HG03378 (cell line): ENCODE measurements around the gene KHDC4.
"Not testable (repeated sequence)": the region's sequence is repeated elsewhere in the genome, so short reads cannot be mapped to it uniquely, and the experiment has no call there.

Experiments
- ATAC-seq: cut with Tn5 transposase; IDR thresholded peaks from one replicate; pipeline ENCODE4 v1.9.1; 2021; ENCODE audit warnings: mild to moderate bottlenecking, moderate library complexity; ENCODE audit not compliant: unreplicated experiment

The KHDC4 gene

GRCh38 chr1:155911156-155912055, 22.8 kb downstream of the KHDC4 start, which contains the start of gene RIT1:
Gene RIT1 (minus strand): TSS chr1:155911349. CDS start chr1:155910761, 588 bp downstream.
- ATAC-seq, result peak; percentile 64

- no peak for ATAC-seq
Observed at GRCh38 chr1:155910621-155911121, 23.5 kb downstream of the KHDC4 start.

- ATAC-seq, result no peak
Observed at GRCh38 chr1:155909894-155910293, 24.3 kb downstream of the KHDC4 start.

- no peak for ATAC-seq
Observed at GRCh38 chr1:155904261-155904660, 30.0 kb downstream of the KHDC4 start.

GRCh38 chr1:155900161-155900560, 34.1 kb downstream of the KHDC4 start:
- no peak for ATAC-seq

- ATAC-seq, result no peak
Observed at GRCh38 chr1:155899683-155900082, 34.5 kb downstream of the KHDC4 start.

- ATAC-seq, result no peak
Observed at GRCh38 chr1:155898888-155899287, 35.3 kb downstream of the KHDC4 start.

- no peak for ATAC-seq
Observed at GRCh38 chr1:155897746-155898145, 36.5 kb downstream of the KHDC4 start.

GRCh38 chr1:155896476-155896875, 37.7 kb downstream of the KHDC4 start:
- not testable (repeated sequence) for ATAC-seq

GRCh38 chr1:155895617-155896016, 38.6 kb downstream of the KHDC4 start:
- ATAC-seq, result not testable (repeated sequence)

- ATAC-seq, result no peak
Observed at GRCh38 chr1:155893389-155894142, 40.6 kb downstream of the KHDC4 start.

GRCh38 chr1:155892796-155893195, 41.4 kb downstream of the KHDC4 start:
- ATAC-seq, result no peak

GRCh38 chr1:155890251-155890650, 44.0 kb downstream of the KHDC4 start:
- ATAC-seq, result no peak

- ATAC-seq, result no peak
Observed at GRCh38 chr1:155889566-155889965, 44.6 kb downstream of the KHDC4 start.

GRCh38 chr1:155888481-155888880, 45.7 kb downstream of the KHDC4 start:
- ATAC-seq, result no peak

- no peak for ATAC-seq
Observed at GRCh38 chr1:155884982-155885381, 49.2 kb downstream of the KHDC4 start.

- no peak for ATAC-seq
Observed at GRCh38 chr1:155884031-155884960, 49.9 kb downstream of the KHDC4 start.

- no peak for ATAC-seq
Observed at GRCh38 chr1:155882766-155883165, 51.4 kb downstream of the KHDC4 start.

- no peak for ATAC-seq
Observed at GRCh38 chr1:155882235-155882634, 52.0 kb downstream of the KHDC4 start.

- no peak for ATAC-seq
Observed at GRCh38 chr1:155880950-155881349, 53.3 kb downstream of the KHDC4 start.

GRCh38 chr1:155880251-155880650, 54.0 kb downstream of the KHDC4 start:
- ATAC-seq, result no peak
